ENCODE data around the gene LHX4.

Gene LHX4

DNA sequence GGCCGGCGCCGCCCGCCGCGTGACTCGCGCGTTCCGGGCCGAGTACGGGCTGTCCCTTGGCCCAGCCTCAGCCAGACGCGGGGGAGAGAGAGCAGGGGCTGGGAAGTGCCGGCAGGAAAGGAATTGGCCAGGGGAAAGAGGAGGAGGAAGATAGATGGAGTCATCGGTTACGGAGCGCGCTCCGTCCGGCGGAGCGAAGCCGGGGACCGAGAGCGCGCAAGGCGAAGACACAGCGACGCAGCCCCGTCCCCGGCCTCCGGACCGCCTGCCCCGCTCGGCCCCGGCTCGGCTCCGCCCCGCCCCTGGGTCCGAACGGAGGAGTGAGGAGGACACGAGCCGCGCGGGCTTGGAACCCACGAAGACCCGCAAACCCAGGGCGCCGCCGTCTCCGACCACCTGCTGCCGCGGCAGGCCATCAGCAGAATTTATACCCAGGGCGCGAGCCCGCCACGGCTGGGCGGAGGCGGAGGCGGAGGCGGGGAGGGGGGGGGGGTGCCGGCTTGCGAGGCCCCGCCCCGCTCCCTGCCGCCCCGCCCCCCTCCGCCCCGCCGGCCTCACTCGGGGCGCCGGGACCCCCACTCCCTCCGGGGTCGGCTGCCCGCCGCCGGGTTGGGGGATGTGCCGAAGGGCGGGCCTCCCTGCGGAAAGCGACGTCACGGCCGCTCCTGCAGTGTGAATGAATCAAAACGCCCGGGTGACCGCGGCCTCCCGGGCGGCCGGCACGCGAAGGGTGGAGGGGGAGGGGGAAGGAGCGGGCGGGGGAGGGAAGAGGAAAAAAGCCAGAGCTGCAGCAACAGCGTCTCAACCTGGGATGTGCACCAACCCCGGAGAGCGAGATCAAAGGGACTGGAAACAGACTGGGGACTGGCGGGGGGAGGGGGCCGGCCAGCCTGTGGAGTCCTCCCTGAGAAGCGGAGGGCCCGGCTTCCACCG, at the start of gene LHX4:
Gene LHX4, plus strand, starts transcription at position 782 of the 933 bp plus-strand sequence. CDS start 266 bp downstream, outside the sequence.
- peaks cover 87% of the 10 kb centered on the region for H3K27me3 Mint-ChIP-seq
- intact Hi-C loops (cut with micrococcal nuclease) = no loop called here
- no peak within 1 kb of the TSS for H3K27ac Mint-ChIP-seq
- H3K4me3 Mint-ChIP-seq = peak within 1 kb of the TSS; percentile 78
- H3K4me1 Mint-ChIP-seq (ENCODE audit: low read depth) = peaks cover 53% of the 10 kb centered on the region
- no peaks in the 10 kb centered on the region for H3K36me3 Mint-ChIP-seq (ENCODE audit: low read depth)
- no peaks in the 10 kb centered on the region for H3K9me3 Mint-ChIP-seq

DNA sequence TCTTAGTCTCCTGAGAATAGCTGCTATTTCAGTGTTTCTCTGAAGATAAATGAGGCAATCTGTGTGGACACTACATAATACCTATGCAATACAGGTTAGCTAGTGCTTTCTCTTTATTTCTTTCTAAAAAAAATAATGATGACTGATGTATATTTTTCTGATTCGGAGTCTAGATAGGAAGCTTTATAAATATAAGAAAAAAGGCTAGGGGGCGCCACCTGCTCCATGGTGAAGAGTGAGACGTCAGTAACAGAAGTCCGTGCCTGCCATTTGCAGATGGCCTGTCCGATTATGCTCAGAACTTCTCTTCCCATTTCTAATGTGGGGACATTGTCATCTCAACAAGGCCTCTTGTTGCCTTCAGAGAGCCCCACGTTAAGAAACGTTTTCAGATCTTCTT, 49.0 kb upstream of the LHX4 start:
- Mint-ChIP-seq H3K27me3 (no peaks in the 10 kb centered on the region), H3K4me1 (ENCODE audit: low read depth) (no peaks in the 10 kb centered on the region), H3K4me3 (no peak overlapping the region), H3K36me3 (ENCODE audit: low read depth) (peaks cover 97% of the 10 kb centered on the region), H3K27ac (no peak overlapping the region), H3K9me3 (no peaks in the 10 kb centered on the region)
- intact Hi-C loops (cut with micrococcal nuclease) = no loop called here

DNA sequence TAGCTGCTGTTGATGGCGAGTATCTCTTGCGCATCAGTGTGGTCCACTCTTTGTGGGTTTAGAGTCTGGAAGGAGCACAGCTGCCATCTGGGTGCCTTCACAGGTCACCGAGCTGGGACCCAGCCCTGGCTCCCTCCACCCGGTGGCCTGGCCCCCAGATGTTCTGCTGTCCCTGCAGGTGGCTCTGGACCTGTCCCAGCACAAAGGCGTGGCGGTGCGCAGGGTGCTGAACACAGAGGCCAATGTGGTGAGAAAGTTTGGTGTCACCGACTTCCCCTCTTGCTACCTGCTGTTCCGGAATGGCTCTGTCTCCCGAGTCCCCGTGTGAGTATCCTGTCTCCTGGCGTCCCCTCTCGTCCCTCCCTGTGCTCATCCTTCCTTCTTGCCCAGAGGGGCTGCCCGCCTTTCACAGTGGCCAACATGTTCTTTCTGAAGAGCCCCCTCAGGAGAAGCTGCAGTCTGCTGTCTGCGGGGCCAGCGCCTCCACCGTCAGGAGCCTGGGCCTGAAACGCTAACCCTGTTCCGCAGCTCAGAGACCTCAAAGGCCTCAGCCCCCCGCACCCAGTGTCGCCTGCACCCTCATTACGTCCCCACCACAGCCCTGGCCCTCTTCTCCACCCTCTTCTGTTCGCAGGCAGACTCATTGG, 47.9 kb upstream of the LHX4 start:
- no peaks in the 10 kb centered on the region for H3K4me1 Mint-ChIP-seq (ENCODE audit: low read depth)
- intact Hi-C loops (cut with micrococcal nuclease) = no loop called here
- H3K36me3 Mint-ChIP-seq (ENCODE audit: low read depth) = peaks cover 97% of the 10 kb centered on the region
- H3K27me3 Mint-ChIP-seq = no peaks in the 10 kb centered on the region
- H3K9me3 Mint-ChIP-seq = no peaks in the 10 kb centered on the region
- no peak overlapping the region for H3K4me3 Mint-ChIP-seq
- H3K27ac Mint-ChIP-seq = no peak overlapping the region

DNA sequence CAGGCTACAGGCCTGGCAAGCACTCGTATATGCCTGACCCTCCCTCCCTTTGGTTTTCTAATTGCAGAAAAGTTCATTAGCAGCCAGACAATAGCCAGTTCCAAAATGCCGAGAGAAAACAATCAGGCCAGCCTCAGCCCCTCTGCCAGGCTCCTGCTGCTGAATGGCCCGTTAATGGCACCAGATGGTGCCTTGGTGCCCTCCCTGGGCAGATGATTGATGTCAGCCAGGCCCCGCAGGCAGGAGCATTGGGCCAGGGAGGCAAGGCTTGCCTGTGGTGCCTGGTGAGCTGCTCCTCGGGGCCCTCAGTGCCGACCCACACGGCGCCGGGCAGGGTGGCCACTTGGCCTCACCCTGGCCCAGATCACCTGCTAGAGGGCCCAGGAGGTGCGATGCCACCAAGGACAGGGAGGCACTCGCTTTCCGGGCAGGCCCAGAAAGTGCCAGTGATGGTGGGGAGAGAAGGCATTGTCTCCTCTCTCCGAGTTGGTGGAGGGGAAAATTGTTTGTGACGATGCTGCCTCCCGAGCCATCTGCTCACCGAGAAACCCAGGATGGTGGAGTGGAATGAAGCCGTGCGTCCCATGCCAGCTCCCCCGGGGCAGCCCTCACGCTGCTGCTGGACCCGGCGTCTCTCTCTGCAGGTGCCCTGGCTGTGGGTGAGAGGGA, 47.3 kb upstream of the LHX4 start:
- no peak overlapping the region for H3K4me3 Mint-ChIP-seq
- no peaks in the 10 kb centered on the region for H3K27me3 Mint-ChIP-seq
- no peaks in the 10 kb centered on the region for H3K4me1 Mint-ChIP-seq (ENCODE audit: low read depth)
- H3K9me3 Mint-ChIP-seq = no peaks in the 10 kb centered on the region
- intact Hi-C loops (cut with micrococcal nuclease) = no loop called here
- H3K27ac Mint-ChIP-seq = no peak overlapping the region
- H3K36me3 Mint-ChIP-seq (ENCODE audit: low read depth) = peaks cover 97% of the 10 kb centered on the region

DNA sequence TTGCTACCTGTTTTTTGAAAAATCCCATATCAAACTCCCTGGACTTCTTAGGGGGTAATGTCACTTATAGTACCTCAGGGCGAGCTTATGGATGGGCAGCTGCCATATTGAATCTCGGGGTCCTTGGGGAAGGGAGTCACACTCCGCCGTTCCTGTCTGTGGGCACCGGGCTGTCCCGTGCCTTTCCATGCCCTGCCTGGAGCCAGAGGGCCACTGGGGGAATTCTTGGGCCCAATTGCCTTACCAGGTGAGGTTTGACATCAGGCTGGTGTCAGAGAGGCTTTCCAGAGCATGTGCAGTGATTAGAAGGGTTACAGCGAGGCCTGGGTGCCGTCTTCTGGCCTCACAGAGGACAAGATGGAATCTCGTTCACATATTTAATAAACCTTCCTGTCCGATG, 46.6 kb upstream of the LHX4 start:
- Mint-ChIP-seq H3K27ac (no peak overlapping the region), H3K36me3 (ENCODE audit: low read depth) (peaks cover 97% of the 10 kb centered on the region), H3K4me1 (ENCODE audit: low read depth) (no peaks in the 10 kb centered on the region)

DNA sequence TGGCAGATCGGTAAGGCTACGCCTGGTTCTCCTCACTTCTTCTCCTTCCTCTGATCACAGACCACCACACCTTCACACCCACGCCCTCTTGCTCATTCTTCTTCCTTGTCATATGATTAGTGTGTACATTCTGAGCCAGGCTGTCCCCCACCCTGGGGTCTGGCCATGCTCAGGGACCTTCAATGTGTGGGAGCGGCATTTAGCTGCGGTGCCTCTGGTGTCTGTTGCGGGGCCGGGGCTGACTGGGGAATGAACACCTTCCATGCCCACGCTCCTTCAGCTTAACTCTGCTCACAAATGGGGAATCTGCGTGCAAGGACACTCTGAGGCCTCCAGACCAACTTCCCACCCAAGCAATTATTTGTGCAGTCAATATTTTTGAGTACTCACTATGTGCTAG, 46.0 kb upstream of the LHX4 start:
- intact Hi-C loops (cut with micrococcal nuclease) = no loop called here

More for the DNA sequence above, 46.6 kb upstream of the LHX4 start:
- Mint-ChIP-seq H3K9me3 (no peaks in the 10 kb centered on the region), H3K27me3 (no peaks in the 10 kb centered on the region), H3K4me3 (no peak overlapping the region)
- intact Hi-C loops (cut with micrococcal nuclease) = no loop called here

DNA sequence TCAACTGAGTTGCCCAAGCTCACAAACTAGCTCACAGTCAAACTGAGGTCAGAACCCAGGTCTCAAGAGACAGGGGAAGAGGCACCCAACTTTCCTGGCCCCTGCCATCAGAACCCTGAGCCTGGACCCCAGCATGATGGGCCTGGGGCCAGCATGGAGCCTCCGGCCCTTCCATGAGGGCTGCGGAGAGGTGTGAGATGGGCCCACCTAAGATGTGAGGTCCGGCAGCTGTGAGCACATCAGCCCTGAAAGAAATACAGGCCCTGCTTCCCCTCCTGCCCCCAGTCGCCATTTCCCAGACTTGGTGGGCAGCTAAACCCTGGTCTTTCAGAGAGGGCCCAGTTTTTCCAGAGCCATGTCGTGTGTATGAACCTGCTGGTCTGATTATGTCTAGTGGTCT, 44.8 kb upstream of the LHX4 start:
- no peak overlapping the region for H3K27ac Mint-ChIP-seq
- peaks cover 97% of the 10 kb centered on the region for H3K36me3 Mint-ChIP-seq (ENCODE audit: low read depth)
- intact Hi-C loops (cut with micrococcal nuclease) = loop anchor here (5.0 kb wide), 2 partner anchors 232 to 292 kb away; no protein-coding TSS in a partner anchor
- H3K4me1 Mint-ChIP-seq (ENCODE audit: low read depth) = no peaks in the 10 kb centered on the region
- H3K4me3 Mint-ChIP-seq = no peak overlapping the region
- no peaks in the 10 kb centered on the region for H3K9me3 Mint-ChIP-seq
- no peaks in the 10 kb centered on the region for H3K27me3 Mint-ChIP-seq

More for the DNA sequence above, 46.0 kb upstream of the LHX4 start:
- H3K27me3 Mint-ChIP-seq = no peaks in the 10 kb centered on the region
- H3K36me3 Mint-ChIP-seq (ENCODE audit: low read depth) = peaks cover 97% of the 10 kb centered on the region
- no peak overlapping the region for H3K27ac Mint-ChIP-seq
- no peaks in the 10 kb centered on the region for H3K9me3 Mint-ChIP-seq
- no peak overlapping the region for H3K4me3 Mint-ChIP-seq
- H3K4me1 Mint-ChIP-seq (ENCODE audit: low read depth) = no peaks in the 10 kb centered on the region

DNA sequence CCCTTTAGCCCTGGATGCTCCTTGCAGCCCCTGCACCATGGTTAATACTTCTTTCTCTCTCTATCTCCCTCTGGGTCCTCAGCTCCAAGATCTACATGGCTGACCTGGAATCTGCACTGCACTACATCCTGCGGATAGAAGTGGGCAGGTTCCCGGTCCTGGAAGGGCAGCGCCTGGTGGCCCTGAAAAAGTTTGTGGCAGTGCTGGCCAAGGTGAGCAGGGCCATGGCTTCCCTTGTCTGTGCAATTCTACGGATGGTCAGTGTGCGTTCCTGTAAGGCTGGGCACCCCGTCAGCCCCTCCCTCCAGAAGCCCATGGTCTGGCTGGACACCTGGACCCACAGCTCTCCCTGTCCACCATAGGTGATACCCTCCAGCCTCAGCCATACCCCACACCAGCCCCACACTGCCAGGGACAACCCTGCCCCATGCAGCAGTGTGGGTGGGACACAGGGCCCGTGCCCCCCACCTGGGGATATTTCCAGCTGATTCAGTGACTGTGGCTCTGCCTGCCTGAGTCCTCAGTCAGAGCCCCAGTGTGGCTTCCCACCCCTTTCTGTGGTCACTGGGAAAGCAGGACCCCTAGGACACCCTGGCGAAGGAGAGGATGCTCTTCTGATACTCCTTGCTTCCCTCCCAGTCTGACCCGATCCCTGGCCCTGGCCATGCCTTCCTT, 44.0 kb upstream of the LHX4 start:
- Mint-ChIP-seq H3K27ac (no peak overlapping the region), H3K9me3 (no peaks in the 10 kb centered on the region), H3K4me3 (no peak overlapping the region), H3K36me3 (ENCODE audit: low read depth) (peaks cover 100% of the 10 kb centered on the region), H3K4me1 (ENCODE audit: low read depth) (no peaks in the 10 kb centered on the region), H3K27me3 (no peaks in the 10 kb centered on the region)
- intact Hi-C loops (cut with micrococcal nuclease) = loop anchor here (5.0 kb wide), 2 partner anchors 231 to 291 kb away; no protein-coding TSS in a partner anchor

DNA sequence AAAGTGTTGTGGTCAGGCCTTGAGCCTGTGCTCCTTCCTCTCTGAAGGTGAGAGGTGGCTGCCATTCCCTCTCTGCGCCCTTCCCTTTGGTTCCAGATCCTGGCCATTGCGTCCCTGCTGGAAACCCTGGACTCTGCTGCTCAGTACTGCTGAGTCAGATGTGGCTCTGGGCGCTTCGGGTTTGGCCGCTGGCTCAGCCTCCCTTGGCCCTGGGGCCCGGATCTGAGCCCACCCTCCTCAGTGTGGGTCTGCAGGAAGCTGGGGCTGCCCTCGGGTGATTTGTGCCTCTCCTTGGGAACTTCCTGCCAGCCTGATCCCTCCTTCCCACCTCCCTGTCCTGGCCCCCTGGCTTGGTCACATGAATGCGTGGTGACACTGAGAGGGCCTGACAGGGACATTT, 43.2 kb upstream of the LHX4 start:
- no peak overlapping the region for H3K27ac Mint-ChIP-seq
- peaks cover 100% of the 10 kb centered on the region for H3K36me3 Mint-ChIP-seq (ENCODE audit: low read depth)
- H3K27me3 Mint-ChIP-seq = no peaks in the 10 kb centered on the region
- H3K4me3 Mint-ChIP-seq = no peak overlapping the region
- intact Hi-C loops (cut with micrococcal nuclease) = loop anchor here (5.0 kb wide), 2 partner anchors 230 to 290 kb away; no protein-coding TSS in a partner anchor
- H3K4me1 Mint-ChIP-seq (ENCODE audit: low read depth) = no peaks in the 10 kb centered on the region
- H3K9me3 Mint-ChIP-seq = no peaks in the 10 kb centered on the region

DNA sequence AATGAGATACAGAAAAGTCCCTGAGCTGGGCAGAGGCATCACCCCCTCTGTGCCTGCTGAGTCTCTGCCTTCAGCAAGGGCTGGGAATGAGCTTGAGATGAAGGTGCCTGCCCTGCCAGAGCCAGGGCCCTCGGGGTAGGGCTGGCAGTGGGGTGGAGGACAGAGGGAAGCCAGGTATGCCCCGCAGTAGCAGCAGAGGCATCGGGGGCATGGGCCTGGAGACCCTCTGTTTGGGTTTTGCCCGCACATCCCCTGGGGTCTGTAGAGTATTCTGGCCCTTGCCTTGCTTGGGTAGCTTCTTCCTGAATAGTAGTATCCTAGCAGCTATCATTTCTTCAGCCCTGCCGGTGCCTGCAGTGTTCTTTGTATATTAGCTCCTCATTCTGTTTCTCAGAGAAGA, 42.4 kb upstream of the LHX4 start:
- Mint-ChIP-seq H3K27me3 (no peaks in the 10 kb centered on the region), H3K27ac (no peak overlapping the region), H3K4me3 (no peak overlapping the region), H3K4me1 (ENCODE audit: low read depth) (peaks cover 4% of the 10 kb centered on the region), H3K36me3 (ENCODE audit: low read depth) (peaks cover 100% of the 10 kb centered on the region), H3K9me3 (no peaks in the 10 kb centered on the region)
- intact Hi-C loops (cut with micrococcal nuclease) = loop anchor here (5.0 kb wide), 2 partner anchors 230 to 290 kb away; no protein-coding TSS in a partner anchor

DNA sequence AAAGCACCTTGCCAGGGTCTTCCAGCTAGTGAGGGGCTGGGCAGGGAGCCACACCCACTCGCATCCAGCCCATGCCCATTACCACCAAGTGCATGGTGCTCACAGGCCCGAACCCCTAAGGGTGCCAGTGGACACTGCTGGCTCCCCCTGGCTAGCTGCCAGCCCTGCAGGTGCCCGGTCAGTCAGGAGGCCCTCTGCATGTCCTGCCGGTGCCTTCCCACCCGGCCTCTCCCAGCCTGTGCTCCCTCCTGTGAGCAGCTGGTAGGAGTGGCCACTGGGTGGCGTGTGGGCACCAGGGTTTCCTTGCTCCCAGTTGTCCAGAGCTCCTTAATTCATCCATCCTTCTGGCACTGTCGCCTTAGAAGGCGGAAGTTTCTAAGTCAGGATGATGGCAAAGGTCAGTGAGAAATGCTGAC, 42.0 kb upstream of the LHX4 start:
- H3K4me1 Mint-ChIP-seq (ENCODE audit: low read depth) = peaks cover 8% of the 10 kb centered on the region
- intact Hi-C loops (cut with micrococcal nuclease) = loop anchor here (5.0 kb wide), 2 partner anchors 229 to 289 kb away; no protein-coding TSS in a partner anchor
- H3K9me3 Mint-ChIP-seq = no peaks in the 10 kb centered on the region
- no peak overlapping the region for H3K27ac Mint-ChIP-seq
- no peak overlapping the region for H3K4me3 Mint-ChIP-seq
- peaks cover 100% of the 10 kb centered on the region for H3K36me3 Mint-ChIP-seq (ENCODE audit: low read depth)
- H3K27me3 Mint-ChIP-seq = no peaks in the 10 kb centered on the region

DNA sequence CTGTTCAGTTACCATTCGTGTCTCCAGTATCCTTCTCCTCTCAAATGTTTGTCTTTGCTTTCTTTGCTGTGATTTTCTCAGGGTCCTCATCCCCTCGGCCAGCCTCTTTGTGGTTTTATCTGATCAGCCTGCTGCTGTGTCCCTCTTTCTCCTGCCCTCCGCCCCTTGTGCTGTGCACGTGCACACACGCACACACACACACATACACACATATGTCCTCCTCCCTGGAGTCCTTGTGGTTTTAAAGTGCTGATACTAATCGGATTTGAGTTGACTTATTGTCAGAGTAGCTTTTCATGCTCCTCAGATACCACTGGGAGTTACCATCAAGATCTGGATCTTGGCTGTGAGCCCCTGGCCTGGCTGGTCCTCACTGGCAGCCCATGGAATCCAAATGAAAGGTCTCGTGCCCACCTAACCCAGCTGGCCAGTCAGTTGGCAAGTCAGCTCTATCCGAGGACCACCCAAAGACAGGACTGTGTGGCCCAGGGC, 41.3 kb upstream of the LHX4 start:
- Mint-ChIP-seq H3K4me1 (ENCODE audit: low read depth) (peaks cover 11% of the 10 kb centered on the region), H3K27me3 (no peaks in the 10 kb centered on the region), H3K4me3 (no peak overlapping the region), H3K36me3 (ENCODE audit: low read depth) (peaks cover 100% of the 10 kb centered on the region), H3K9me3 (no peaks in the 10 kb centered on the region), H3K27ac (no peak overlapping the region)
- intact Hi-C loops (cut with micrococcal nuclease) = loop anchor here (5.0 kb wide), 2 partner anchors 229 to 289 kb away; no protein-coding TSS in a partner anchor

DNA sequence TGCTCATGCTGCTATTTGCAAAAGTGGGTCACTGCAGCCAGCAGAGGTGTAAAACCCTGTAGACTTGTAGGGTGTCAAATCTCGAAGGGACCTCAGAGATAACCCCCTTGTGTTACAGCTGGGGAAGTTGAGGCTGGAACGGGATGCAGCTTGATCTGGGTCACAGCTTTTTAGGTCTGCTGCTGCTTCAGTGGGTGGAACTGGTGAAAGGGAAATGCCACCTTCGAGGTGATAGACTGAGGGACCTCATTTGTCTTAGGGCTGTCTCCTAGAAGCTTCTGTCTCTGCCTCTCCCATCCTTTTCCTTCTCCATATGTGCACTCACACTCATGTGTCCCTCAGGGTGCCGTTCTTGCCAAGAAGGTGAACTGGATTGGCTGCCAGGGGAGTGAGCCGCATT, 40.0 kb upstream of the LHX4 start:
- H3K4me3 Mint-ChIP-seq = no peak overlapping the region
- no peaks in the 10 kb centered on the region for H3K9me3 Mint-ChIP-seq
- peaks cover 17% of the 10 kb centered on the region for H3K4me1 Mint-ChIP-seq (ENCODE audit: low read depth)
- intact Hi-C loops (cut with micrococcal nuclease) = no loop called here
- H3K36me3 Mint-ChIP-seq (ENCODE audit: low read depth) = peaks cover 100% of the 10 kb centered on the region
- H3K27ac Mint-ChIP-seq = no peak overlapping the region
- H3K27me3 Mint-ChIP-seq = no peaks in the 10 kb centered on the region

Measured in dendritic cell treated with granulocyte-macrophage colony-stimulating factor and Interleukin-4, amounts not matched to agents 40 ng/mL and 50 ng/mL, for 4 days (primary cell).